Measurements from ENCODE around the gene ZFYVE19. TPM values are rescaled to one million over a fixed set of nuclear protein-coding genes. Genes with fewer than 3 reads are reported as not detected.

The ZFYVE19 gene, protein sequence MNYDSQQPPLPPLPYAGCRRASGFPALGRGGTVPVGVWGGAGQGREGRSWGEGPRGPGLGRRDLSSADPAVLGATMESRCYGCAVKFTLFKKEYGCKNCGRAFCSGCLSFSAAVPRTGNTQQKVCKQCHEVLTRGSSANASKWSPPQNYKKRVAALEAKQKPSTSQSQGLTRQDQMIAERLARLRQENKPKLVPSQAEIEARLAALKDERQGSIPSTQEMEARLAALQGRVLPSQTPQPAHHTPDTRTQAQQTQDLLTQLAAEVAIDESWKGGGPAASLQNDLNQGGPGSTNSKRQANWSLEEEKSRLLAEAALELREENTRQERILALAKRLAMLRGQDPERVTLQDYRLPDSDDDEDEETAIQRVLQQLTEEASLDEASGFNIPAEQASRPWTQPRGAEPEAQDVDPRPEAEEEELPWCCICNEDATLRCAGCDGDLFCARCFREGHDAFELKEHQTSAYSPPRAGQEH
- 15.4 to 18.5 TPM (median 17.0 TPM) in 5 replicates for total RNA-seq (2022; extraction: Qiagen RNA extraction)

DNA sequence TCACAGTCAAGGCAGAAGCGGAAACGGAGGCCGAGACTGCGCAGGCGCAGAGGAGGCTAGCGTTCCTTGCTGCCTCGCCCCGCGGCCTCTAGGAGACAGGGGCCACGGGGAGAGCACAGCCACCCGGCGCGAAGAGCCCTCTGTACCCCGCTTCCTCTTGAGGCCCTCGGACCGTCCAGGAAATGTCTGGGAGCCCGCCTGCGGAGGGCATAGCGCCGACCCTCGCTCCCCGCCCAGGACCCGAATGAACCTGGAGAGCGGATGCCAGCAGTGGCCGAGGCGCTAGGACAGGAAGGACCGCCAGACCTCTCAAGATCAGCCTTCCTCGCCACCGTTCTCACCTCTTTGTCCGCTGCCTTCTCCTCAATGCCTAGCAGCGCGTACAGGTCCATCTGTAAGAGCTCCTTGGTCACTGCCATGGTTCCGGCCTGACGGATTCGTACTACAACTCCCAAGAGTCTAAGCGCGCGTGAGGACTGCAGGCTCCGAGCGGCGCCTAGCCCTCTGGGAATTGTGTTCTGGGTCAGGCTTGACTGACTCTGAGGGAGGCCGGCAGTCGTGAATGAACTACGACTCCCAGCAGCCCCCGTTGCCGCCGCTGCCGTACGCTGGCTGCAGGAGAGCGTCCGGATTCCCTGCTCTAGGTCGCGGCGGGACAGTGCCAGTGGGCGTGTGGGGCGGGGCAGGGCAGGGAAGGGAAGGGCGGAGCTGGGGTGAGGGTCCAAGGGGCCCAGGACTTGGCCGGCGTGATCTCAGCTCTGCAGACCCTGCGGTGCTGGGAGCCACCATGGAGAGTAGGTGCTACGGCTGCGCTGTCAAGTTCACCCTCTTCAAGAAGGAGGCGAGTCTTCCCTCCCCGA lies at the start of gene ZFYVE19, which contains the start of gene DNAJC17:
Gene ZFYVE19 (plus strand): TSS at position 62 of the 860 bp plus-strand sequence. CDS start 501 bp downstream, at position 563.
Gene DNAJC17 (minus strand): TSS at position 446 of the 860 bp plus-strand sequence. CDS start 27 bp downstream, at position 419.

DNA sequence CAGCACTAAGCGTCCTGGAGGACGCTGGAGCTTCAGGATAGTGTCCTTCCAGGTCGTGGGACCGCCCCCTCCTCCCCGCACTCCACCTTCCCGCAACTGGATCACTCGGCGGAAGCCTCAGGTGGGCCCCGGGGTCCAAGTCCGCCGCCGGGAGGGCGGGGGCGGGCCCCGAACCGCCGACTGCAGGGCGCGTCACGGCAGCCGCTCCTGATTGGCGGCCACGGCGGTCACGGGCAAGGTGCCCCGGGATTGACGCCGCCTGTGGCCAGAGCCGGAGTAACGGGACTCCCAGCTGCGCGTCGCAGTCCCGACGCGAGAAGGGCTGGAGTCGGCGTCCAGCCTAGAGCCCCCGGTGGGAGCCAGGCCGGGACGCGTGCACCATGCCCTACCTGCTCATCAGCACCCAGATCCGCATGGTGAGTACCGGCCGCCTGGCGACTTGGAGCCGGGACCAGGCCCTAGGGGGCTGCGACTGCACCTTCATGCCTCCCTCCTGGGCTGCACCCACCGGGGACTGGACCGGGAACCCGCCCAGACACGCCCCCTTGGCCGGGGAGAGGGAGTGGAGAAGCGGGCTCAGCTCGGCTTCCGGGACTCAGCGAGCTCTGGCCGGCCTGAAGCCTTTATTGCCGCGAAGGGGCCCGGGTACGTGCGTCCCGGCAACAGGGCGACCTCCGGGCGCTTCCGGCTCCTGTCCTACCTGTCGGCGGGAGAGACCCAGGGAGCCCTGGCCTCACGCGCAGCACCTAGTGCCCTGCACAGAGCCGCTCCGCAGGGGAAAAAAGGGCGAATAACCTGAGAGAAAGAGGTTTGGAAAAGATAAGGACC lies 42.9 kb upstream of the ZFYVE19 start, which contains the start of gene GCHFR:
Gene GCHFR (plus strand): TSS at position 268 of the 828 bp plus-strand sequence. CDS start 113 bp downstream, at position 381.

DNA sequence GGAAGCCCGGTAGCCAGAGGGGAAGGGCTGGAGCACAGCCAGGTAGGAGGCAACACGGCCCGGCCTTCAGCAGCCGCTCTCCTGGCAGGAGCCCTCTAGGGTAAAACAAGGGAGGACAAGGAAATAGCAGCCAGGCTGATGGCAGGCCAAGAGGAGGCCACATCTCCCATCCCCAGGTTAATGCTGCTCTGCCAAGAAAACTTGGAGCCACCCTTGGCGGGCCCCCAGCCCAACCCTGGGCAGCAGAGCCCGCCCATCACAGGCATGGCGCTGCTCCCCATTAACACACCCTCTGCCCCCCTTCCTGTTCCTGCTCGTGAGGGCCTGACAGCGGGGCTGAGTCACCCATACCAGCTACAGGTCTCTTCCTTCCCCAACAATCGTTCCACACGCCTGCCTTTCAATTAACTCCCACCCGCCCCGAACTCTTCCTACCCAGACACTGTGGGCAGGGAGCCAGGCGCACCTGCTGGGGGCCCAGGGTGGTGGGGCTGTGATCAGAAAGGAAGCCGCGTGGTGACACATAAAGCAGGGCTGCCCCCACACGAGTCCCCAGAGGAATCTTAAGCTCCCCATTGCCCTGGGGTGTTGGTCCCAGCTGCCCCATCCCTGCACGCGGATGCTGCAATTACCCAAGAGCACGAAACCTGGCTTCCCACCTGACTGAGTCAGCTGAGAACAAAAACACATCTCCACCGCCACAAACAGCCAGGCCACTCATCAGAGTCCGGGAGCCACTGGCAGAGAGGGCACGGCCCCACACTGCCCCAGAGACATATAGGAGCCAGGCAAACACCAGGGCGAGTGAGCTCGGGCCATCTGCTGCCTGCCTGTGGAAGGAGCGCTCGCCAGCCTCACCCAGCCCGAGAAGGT lies 37.4 kb upstream of the ZFYVE19 start, which contains the start of gene C15orf62:
Gene C15orf62 (plus strand): TSS at position 707 of the 873 bp plus-strand sequence. CDS start 516 bp downstream, outside the sequence.

DNA sequence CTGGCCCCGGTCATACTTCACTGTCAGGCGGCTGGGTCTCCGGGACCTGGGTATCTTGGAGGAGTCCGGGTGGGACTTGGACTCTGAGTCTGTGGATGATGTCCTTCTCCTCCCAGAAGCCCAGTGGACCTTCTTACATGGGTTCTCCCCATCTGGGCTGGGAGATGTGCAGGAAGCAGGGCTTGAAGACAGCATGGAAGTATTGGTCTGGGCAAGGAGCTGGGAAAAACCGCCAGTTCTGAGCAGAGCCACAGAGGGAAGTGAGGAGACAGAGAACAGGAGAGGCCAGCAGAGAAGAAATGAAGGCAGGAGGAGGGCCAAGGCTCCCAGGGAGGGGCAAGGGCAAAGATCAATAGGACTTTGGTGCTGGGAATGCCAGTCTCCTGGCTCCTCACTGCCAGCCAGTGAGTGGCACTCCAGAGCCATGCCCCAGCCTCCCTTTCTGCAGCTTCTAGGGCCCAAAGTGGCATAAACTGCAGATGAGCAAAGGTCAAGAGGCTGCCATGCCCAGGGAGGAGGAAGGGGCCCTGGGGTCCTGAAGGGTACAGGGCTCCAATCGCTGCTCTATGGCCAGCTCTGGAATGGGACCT lies 21.7 kb downstream of the ZFYVE19 start, which contains the start of gene PPP1R14D:
Gene PPP1R14D (minus strand): TSS at position 262 of the 590 bp plus-strand sequence. CDS start 67 bp downstream, at position 195.

DNA sequence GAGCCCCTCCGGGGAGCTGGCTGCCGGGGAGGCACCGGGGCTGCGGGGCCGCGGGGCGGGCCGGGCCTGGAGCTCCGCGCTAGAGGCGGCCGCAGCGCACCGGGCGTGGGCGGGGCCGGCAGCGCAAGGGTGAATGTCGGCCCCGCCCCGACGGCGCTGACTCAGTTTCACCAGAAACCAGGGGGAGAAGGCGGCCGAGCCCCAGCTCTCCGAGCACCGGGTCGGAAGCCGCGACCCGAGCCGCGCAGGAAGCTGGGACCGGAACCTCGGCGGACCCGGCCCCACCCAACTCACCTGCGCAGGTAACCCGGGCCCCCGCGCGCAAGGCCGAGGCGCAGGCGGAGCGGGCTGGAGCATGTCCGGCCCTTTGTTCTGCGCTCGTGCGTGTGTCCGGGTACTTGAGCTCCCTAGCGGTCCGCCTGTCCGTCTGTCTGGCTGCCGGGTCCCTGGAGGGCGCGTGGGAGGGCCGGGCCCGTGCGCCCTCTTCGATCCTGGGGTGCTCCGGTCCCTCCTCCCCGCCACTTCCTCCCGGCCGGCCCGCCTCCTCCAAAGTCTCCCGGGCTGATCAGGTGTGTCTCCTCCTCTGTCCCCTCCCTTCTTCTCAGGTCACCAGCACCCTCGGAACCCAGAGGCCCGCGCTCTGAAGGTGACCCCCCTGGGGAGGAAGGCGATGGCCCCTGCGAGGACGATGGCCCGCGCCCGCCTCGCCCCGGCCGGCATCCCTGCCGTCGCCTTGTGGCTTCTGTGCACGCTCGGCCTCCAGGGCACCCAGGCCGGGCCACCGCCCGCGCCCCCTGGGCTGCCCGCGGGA lies 37.2 kb downstream of the ZFYVE19 start, which contains the start of gene SPINT1:
Gene SPINT1 (plus strand): TSS at position 164 of the 811 bp plus-strand sequence. CDS start 507 bp downstream, at position 671.

Other genes starting within 250 kb of the ZFYVE19 start
- gene CCDC32, start 242.0 kb upstream of the ZFYVE19 start, total RNA-seq (2022; extraction: Qiagen RNA extraction): 11.0 to 22.3 TPM (median 13.3 TPM) in 5 replicates
- gene RPUSD2, start 237.8 kb upstream of the ZFYVE19 start, total RNA-seq (2022; extraction: Qiagen RNA extraction): 12.8 to 17.5 TPM (median 15.8 TPM) in 5 replicates
- gene KNL1, start 212.8 kb upstream of the ZFYVE19 start, total RNA-seq (2022; extraction: Qiagen RNA extraction): 5.3 to 8.2 TPM (median 6.1 TPM) in 5 replicates
- 17.9 to 21.0 TPM (median 20.6 TPM) in 5 replicates for gene RAD51, start 111.9 kb upstream of the ZFYVE19 start, total RNA-seq (2022; extraction: Qiagen RNA extraction)
- 20.7 to 22.6 TPM (median 21.8 TPM) in 5 replicates for gene RMDN3, start 51.8 kb upstream of the ZFYVE19 start, total RNA-seq (2022; extraction: Qiagen RNA extraction)
- gene GCHFR, start 43.0 kb upstream of the ZFYVE19 start, total RNA-seq (2022; extraction: Qiagen RNA extraction): 7.1 to 9.5 TPM (median 8.3 TPM) in 5 replicates
- 0.03 to 0.06 TPM (median 0.04 TPM) in 4 of 5 replicates, not detected in the other for gene C15orf62, start 37.1 kb upstream of the ZFYVE19 start, total RNA-seq (2022; extraction: Qiagen RNA extraction)
- 19.6 to 25.2 TPM (median 23.2 TPM) in 5 replicates for gene DNAJC17, start 384 bp downstream of the ZFYVE19 start, total RNA-seq (2022; extraction: Qiagen RNA extraction)
- 0.14 to 0.21 TPM (median 0.17 TPM) in 3 of 5 replicates, not detected in the others for gene PPP1R14D, start 21.6 kb downstream of the ZFYVE19 start, total RNA-seq (2022; extraction: Qiagen RNA extraction)
- gene SPINT1, start 37.0 kb downstream of the ZFYVE19 start, total RNA-seq (2022; extraction: Qiagen RNA extraction): 0.55 to 1.1 TPM (median 0.73 TPM) in 5 replicates
- gene RHOV, start 67.1 kb downstream of the ZFYVE19 start, total RNA-seq (2022; extraction: Qiagen RNA extraction): 2.9 to 4.4 TPM (median 3.7 TPM) in 5 replicates
- gene VPS18, start 87.4 kb downstream of the ZFYVE19 start, total RNA-seq (2022; extraction: Qiagen RNA extraction): 21.3 to 23.1 TPM (median 22.5 TPM) in 5 replicates
- 2.0 to 2.9 TPM (median 2.5 TPM) in 5 replicates for gene DLL4, start 122.3 kb downstream of the ZFYVE19 start, total RNA-seq (2022; extraction: Qiagen RNA extraction)
- gene CHAC1, start 146.4 kb downstream of the ZFYVE19 start, total RNA-seq (2022; extraction: Qiagen RNA extraction): 5.7 to 14.5 TPM (median 9.2 TPM) in 5 replicates